Peyer's patch (tissue), 4 donors: Measurements from ENCODE around the gene GPC6. TPM values are rescaled to one million over a fixed set of nuclear protein-coding genes. Genes with fewer than 3 reads are reported as not detected.

ENCODE experiments used
- DNase-seq, 3 donors: peaks; one replicate each; pipeline ENCODE4 v3.0.0-alpha.2; 2017 to 2019
- H3K27ac ChIP-seq, 4 donors: fragments of 200-600 bp; sonication (generic); one replicate each; pipeline ENCODE4 v1.5.1; 2016 to 2019
- H3K27me3 ChIP-seq, 2 donors: fragments of 200-600 bp; sonication (generic); one replicate each; pipeline ENCODE4 v1.5.1; 2019
- H3K36me3 ChIP-seq, 3 donors: fragments of 200-600 bp; sonication (generic); one replicate each; pipeline ENCODE4 v1.5.1; 2016 to 2019
- H3K4me1 ChIP-seq, 4 donors: fragments of 200-600 bp; sonication (generic); one replicate each; pipeline ENCODE4 v1.5.1; 2016 to 2019
- H3K4me3 ChIP-seq, 4 donors: fragments of 200-600 bp; sonication (generic); 1 replicate in 3 of 4; 2 replicates in 1 of 4; pipeline ENCODE4 v1.5.1; 2016 to 2019; ENCODE audit warnings: mild to moderate bottlenecking in 1 of 4
- H3K9me3 ChIP-seq, 4 donors: fragments of 200-600 bp; sonication (generic); one replicate each; pipeline ENCODE4 v1.5.1; 2016 to 2019; ENCODE audit warnings: mild to moderate bottlenecking in 1 of 4
- CTCF ChIP-seq, 6 experiments: fragments of 450-650 bp in 4 of 6; fragments of 200-600 bp in 2 of 6; sonication (generic) in 1 of 6; IDR thresholded peaks; one replicate each; pipeline ENCODE4 v1.5.1; 2017 to 2019; ENCODE audit warnings: antibody characterized with exemption in 6 of 6, mild to moderate bottlenecking in 3 of 6, moderate library complexity in 1 of 6
- POLR2A ChIP-seq, 2 donors: fragments of 450-650 bp; IDR thresholded peaks; one replicate each; pipeline ENCODE4 v1.5.1; 2017; ENCODE audit warnings: antibody characterized with exemption in 2 of 2, mild to moderate bottlenecking in 2 of 2, moderate library complexity in 2 of 2
- total RNA-seq, 4 donors: library from RNA; depleted of rRNA; stranded (reverse); fragments of >200 nt; gene quantifications; one replicate each; pipeline ENCODE4 v1.1.0, GENCODE V29; 2016

GPC6 gene
- total RNA-seq, 4 donors from 2014 or later = 1.6 to 13.2 (median 2.6) TPM

GRCh38 chr13:94272038-94272437 is 1045.4 kb downstream of the GPC6 start:
- Histone ChIP-seq H3K9me3 (no peaks in the 10 kb centered on the region), H3K4me1 (no peaks in the 10 kb centered on the region), H3K4me3 (no peak overlapping the region), H3K27ac (no peak overlapping the region), H3K36me3 (no peaks in the 10 kb centered on the region), H3K27me3 (no peaks in the 10 kb centered on the region)
- no peak for TF ChIP-seq CTCF (IDR thresholded peaks at IDR 0.05)
- no peak for TF ChIP-seq POLR2A (IDR thresholded peaks at IDR 0.05)
- DNase-seq = no peak

- no peaks in the 10 kb centered on the region for H3K4me1 ChIP-seq
- no peaks in the 10 kb centered on the region for H3K36me3 ChIP-seq
- no peaks in the 10 kb centered on the region for H3K27me3 ChIP-seq
- H3K4me3 ChIP-seq = no peak overlapping the region
- no peak overlapping the region for H3K27ac ChIP-seq
- DNase-seq = no peak
- TF ChIP-seq CTCF (IDR thresholded peaks at IDR 0.05) (no peak), POLR2A (IDR thresholded peaks at IDR 0.05) (no peak)
- no peaks in the 10 kb centered on the region for H3K9me3 ChIP-seq
These were observed 1053.7 kb downstream of the GPC6 start for GRCh38 chr13:94280349-94280748.

- H3K27ac ChIP-seq = no peak overlapping the region
- no peaks in the 10 kb centered on the region for H3K4me1 ChIP-seq
- H3K27me3 ChIP-seq = no peaks in the 10 kb centered on the region
- H3K4me3 ChIP-seq = no peak overlapping the region
- no peaks in the 10 kb centered on the region for H3K9me3 ChIP-seq
- DNase-seq = no peak
- H3K36me3 ChIP-seq = no peaks in the 10 kb centered on the region
- TF ChIP-seq POLR2A (IDR thresholded peaks at IDR 0.05) (no peak), CTCF (IDR thresholded peaks at IDR 0.05) (no peak)
These were observed 1054.2 kb downstream of the GPC6 start for GRCh38 chr13:94280845-94281244.

GRCh38 chr13:94286581-94286980 is 1060.0 kb downstream of the GPC6 start:
- H3K27me3 ChIP-seq = no peaks in the 10 kb centered on the region
- TF ChIP-seq POLR2A (IDR thresholded peaks at IDR 0.05) (no peak), CTCF (IDR thresholded peaks at IDR 0.05) (no peak)
- H3K36me3 ChIP-seq = no peaks in the 10 kb centered on the region
- DNase-seq = no peak
- no peak overlapping the region for H3K4me3 ChIP-seq
- H3K4me1 ChIP-seq = no peaks in the 10 kb centered on the region
- no peaks in the 10 kb centered on the region for H3K9me3 ChIP-seq
- H3K27ac ChIP-seq = no peak overlapping the region

- Histone ChIP-seq H3K27ac (no peak overlapping the region), H3K36me3 (no peaks in the 10 kb centered on the region), H3K4me3 (no peak overlapping the region), H3K27me3 (no peaks in the 10 kb centered on the region), H3K4me1 (no peaks in the 10 kb centered on the region), H3K9me3 (no peaks in the 10 kb centered on the region)
- no peak for DNase-seq
- TF ChIP-seq POLR2A (IDR thresholded peaks at IDR 0.05) (no peak), CTCF (IDR thresholded peaks at IDR 0.05) (no peak)
These were observed 1065.2 kb downstream of the GPC6 start for GRCh38 chr13:94291631-94292322.

GRCh38 chr13:94292323-94292640 is 1065.7 kb downstream of the GPC6 start:
- no peak for DNase-seq
- H3K27ac ChIP-seq = no peak overlapping the region
- TF ChIP-seq POLR2A (IDR thresholded peaks at IDR 0.05) (no peak), CTCF (IDR thresholded peaks at IDR 0.05) (no peak)
- H3K4me1 ChIP-seq = no peaks in the 10 kb centered on the region
- no peaks in the 10 kb centered on the region for H3K27me3 ChIP-seq
- no peaks in the 10 kb centered on the region for H3K36me3 ChIP-seq
- H3K4me3 ChIP-seq = no peak overlapping the region
- no peaks in the 10 kb centered on the region for H3K9me3 ChIP-seq
